GM19238 (cell line): ENCODE data around the gene TPCN1.

ENCODE experiments used
- DNase-seq: peaks from one replicate; pipeline ENCODE4 v3.0.0; 2011; ENCODE audit warnings: low spot score; ENCODE audit not compliant: insufficient read length

TPCN1 gene

DNA sequence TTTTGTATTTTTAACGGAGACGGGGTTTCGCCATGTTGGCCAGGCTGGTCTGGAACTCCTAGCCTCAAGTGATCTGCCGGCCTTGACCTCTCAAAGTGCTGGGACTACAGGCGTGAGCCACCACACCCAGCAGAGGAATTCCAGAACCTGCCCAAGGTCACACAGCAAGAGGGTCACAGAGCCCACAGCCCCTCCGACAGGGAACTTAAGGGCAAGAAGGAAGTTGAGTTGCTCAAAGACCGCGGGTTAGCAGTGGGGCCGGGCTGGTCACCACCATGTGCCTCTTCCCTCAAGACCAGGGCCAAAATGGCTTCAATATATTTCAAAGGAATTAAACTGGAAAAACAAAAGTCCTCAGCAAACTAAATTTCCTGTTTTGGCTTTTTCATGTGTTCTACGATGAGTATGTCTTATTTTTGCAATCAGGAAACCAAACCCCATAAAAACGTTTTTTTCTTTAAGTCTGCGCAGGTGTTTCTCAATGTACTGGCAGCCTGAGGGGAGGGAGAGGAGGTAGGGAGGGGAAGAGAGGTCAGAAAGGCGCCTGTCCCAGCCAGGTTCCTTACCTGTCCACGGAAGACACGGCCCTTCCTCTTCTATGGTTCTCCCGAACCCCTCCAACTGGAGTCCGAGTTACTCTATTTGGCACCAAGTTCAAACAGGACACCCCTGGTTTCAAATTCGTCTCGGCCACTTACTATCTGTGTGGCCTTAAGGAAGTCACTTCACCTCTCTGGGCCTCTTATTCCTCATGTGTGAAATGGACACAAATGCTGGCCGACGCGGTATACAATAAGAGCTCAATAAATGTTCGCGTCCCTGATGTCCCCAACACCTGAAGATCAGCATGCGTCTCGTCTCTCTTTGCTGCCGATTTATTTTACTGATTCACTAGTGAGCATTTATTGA, 112.9 kb downstream of the TPCN1 start:
- DNase-seq: no peak

DNA sequence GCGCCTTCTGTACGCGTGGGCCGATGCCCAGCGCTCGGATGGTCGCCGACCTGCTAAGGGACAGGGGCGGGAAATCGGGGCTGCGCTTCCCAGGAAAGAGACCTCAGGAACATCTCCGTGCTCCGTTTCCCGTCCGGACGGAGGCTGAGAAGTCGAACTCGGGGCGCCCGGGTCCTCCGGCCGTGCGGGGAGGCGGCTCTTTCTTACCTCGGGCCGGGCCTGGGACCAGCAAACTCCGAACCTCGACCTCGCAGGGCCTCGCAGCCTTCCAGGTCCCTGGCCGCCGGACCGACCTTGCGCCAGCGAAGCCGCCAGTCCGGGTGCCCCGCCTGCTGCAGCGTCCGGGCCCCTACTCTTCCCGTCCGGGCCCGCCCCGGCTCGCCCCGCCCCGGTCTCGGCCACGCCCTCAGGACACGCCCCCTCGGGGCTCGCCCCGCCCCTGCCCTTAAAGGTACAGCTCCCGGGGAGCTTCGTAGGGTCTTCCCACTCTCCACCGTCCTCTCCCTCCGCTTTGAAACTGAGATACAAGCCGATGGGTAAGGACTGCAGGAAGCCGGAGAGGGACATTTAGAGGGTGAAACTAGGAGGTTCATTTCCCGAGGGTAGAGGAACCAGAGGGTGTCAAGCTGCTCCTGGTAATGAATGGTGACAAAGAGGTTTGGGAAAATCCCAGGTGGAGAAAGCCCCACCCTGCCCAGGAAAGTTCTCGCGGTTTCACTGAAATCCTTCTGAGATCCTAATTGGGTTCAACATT, 113.7 kb downstream of the TPCN1 start, which contains the start of gene SLC8B1:
TSS of gene SLC8B1 (minus strand) at position 324 of the 754 bp plus-strand sequence. CDS start 2,231 bp downstream, outside the sequence.
- peak; percentile 86 for DNase-seq

DNA sequence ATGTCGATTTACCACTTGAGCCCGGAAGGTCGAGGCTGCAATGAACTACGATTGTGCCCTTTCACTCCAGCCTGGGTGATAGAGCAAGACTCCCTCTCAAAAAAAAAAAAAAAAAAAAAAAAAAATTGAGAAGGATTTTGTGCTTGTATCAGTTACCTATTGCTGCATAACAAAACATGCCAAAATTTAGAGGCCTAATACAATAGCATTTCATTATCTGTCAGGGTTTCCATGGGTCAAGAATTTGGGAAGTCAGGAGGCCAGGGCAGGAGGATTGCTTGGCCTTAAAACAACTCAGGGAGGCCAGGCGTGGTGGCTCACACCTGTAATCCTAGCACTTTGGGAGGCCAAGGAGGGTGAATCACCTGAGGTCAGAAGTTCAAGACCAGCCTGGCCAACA, 118.3 kb downstream of the TPCN1 start:
- no peak for DNase-seq

DNA sequence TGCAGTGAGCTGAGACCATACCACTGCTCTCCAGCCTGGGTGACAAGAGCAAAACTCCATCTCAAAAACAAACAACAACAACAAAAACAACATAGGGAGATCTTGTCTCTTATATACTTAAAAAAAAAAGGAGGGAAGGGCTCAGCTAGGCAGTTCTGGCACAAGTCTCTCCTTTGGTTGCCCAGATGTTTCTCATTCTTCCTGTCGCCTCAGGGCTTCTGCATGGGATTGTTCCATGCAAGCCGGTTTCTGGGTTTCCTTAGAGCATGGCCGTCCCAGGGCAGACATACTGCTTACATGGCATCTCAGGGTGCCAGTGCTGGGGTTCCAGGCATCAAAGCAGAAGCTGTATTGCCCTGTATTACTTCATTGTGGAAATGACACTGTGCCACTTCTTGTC, 118.8 kb downstream of the TPCN1 start:
- no peak for DNase-seq

GRCh38 chr12:113341535-113341934, 120.3 kb downstream of the TPCN1 start:
- DNase-seq: no peak

GRCh38 chr12:113345318-113345717, 124.1 kb downstream of the TPCN1 start:
- DNase-seq: no peak

- DNase-seq: no peak
Observed at GRCh38 chr12:113346353-113346752, 125.1 kb downstream of the TPCN1 start.

- no peak for DNase-seq
Observed at GRCh38 chr12:113347107-113347506, 125.8 kb downstream of the TPCN1 start.

DNA sequence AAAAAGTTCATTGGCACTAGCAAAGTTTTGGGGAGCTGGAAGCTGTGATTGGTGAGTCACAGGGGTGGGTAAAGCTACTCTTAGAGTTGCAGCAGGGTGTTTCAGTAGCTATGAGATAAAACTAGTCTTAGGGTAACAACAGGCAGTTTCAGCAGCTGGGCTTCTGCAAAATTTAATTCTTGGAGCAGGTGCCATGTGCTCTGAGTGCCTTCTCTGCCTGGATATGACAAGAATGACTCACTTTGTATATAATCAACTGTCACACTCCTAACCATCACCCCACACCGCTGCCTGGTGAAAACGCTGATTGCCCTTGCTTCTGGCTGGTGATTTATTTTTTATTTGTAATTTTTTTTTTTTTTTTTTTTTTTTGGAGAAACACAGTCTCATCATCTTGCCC, 126.6 kb downstream of the TPCN1 start:
- DNase-seq: no peak
